SK-N-SH treated with all-trans-retinoic acid at 6 μM for 48 hours (cell line): Measurements from ENCODE around the gene EIF4EBP2.

ENCODE experiments used
- ATAC-seq: fragments of 200-7000 bp; cut with Tn5 transposase; 3 replicates; pipeline ENCODE4 v1.9.1; 2020; ENCODE audit warnings: mild to moderate bottlenecking, moderate library complexity
- ARNTL ChIP-seq: fragments of 450-650 bp; formaldehyde crosslinking; IDR thresholded peaks from 2 replicates; pipeline ENCODE4 v1.5.0; 2020; ENCODE audit warnings: low read depth, mild to moderate bottlenecking, moderate library complexity, borderline replicate concordance
- BACH2 ChIP-seq: fragments of 250-450 bp; sonication (Bioruptor Pico); IDR thresholded peaks from 2 replicates; pipeline ENCODE4 v1.9.0; 2021; ENCODE audit warnings: mild to moderate bottlenecking, borderline replicate concordance
- CREB5 ChIP-seq: fragments of 250-450 bp; sonication (Bioruptor Pico); IDR thresholded peaks from 2 replicates; pipeline ENCODE4 v1.5.1; 2020; ENCODE audit warnings: low read depth, mild to moderate bottlenecking, moderate library complexity
- CSDC2 ChIP-seq: fragments of 250-450 bp; sonication (Bioruptor Pico); IDR thresholded peaks from 2 replicates; pipeline ENCODE4 v1.5.0; 2020; ENCODE audit warnings: mild to moderate bottlenecking, moderate library complexity
- CSRNP3 ChIP-seq: fragments of 250-450 bp; sonication (Bioruptor Pico); IDR thresholded peaks from 2 replicates; pipeline ENCODE4 v1.5.1; 2021; ENCODE audit warnings: mild to moderate bottlenecking, moderate library complexity
- ESRRG ChIP-seq: fragments of 250-450 bp; sonication (Bioruptor Pico); IDR thresholded peaks from 2 replicates; pipeline ENCODE4 v1.6.1; 2021; ENCODE audit warnings: mild to moderate bottlenecking
- GLIS3 ChIP-seq: fragments of 250-450 bp; sonication (Bioruptor Pico); IDR thresholded peaks from 2 replicates; pipeline ENCODE4 v1.5.0; 2020; ENCODE audit warnings: mild to moderate bottlenecking, moderate library complexity
- ISL1 ChIP-seq: fragments of 250-450 bp; sonication (Bioruptor Pico); IDR thresholded peaks from 2 replicates; pipeline ENCODE4 v2.1.2; 2022; ENCODE audit warnings: mild to moderate bottlenecking, moderate library complexity
- POU6F1 ChIP-seq: fragments of 250-450 bp; sonication (Bioruptor Pico); IDR thresholded peaks from 2 replicates; pipeline ENCODE4 v1.8.0; 2021; ENCODE audit warnings: low read depth, mild to moderate bottlenecking, moderate library complexity, borderline replicate concordance
- PPARA ChIP-seq: fragments of 250-450 bp; sonication (Bioruptor Pico); IDR thresholded peaks from 2 replicates; pipeline ENCODE4 v1.5.0; 2020; ENCODE audit warnings: mild to moderate bottlenecking, borderline replicate concordance
- RARB ChIP-seq: fragments of 250-450 bp; sonication (Bioruptor Pico); IDR thresholded peaks from 2 replicates; pipeline ENCODE4 v1.8.0; 2021; ENCODE audit warnings: mild to moderate bottlenecking, moderate library complexity
- SNAI2 ChIP-seq: fragments of 250-450 bp; sonication (Bioruptor Pico); IDR thresholded peaks from 2 replicates; pipeline ENCODE4 v1.5.0; 2020; ENCODE audit warnings: mild to moderate bottlenecking, moderate library complexity
- TCF4 ChIP-seq: fragments of 250-450 bp; sonication (Bioruptor Pico); IDR thresholded peaks from 2 replicates; pipeline ENCODE4 v1.8.0; 2021; ENCODE audit warnings: mild to moderate bottlenecking, moderate library complexity, borderline replicate concordance
- TOX ChIP-seq: fragments of 250-450 bp; sonication (Bioruptor Pico); IDR thresholded peaks from 2 replicates; pipeline ENCODE4 v1.8.0; 2021; ENCODE audit warnings: mild to moderate bottlenecking, moderate library complexity, borderline replicate concordance
- TSHZ2 ChIP-seq: fragments of 250-450 bp; sonication (Bioruptor Pico); IDR thresholded peaks from 2 replicates; pipeline ENCODE4 v1.5.0; 2020; ENCODE audit warnings: mild to moderate bottlenecking, moderate library complexity
- ZC3H10 ChIP-seq: fragments of 250-450 bp; sonication (Bioruptor Pico); IDR thresholded peaks from 2 replicates; pipeline ENCODE4 v1.5.1; 2021; ENCODE audit warnings: mild to moderate bottlenecking, moderate library complexity
- ZFP3 ChIP-seq: fragments of 250-450 bp; sonication (Bioruptor Pico); IDR thresholded peaks from 2 replicates; pipeline ENCODE4 v1.5.0; 2020; ENCODE audit warnings: mild to moderate bottlenecking, moderate library complexity
- ZFP30 ChIP-seq: fragments of 450-650 bp; formaldehyde crosslinking; IDR thresholded peaks from 2 replicates; pipeline ENCODE4 v1.5.0; 2022; ENCODE audit warnings: mild to moderate bottlenecking, moderate library complexity
- ZNF70 ChIP-seq: fragments of 450-650 bp; formaldehyde crosslinking; IDR thresholded peaks from 2 replicates; pipeline ENCODE4 v1.5.0; 2020; ENCODE audit warnings: mild to moderate bottlenecking, moderate library complexity
- ZNF8 ChIP-seq: fragments of 450-650 bp; formaldehyde crosslinking; IDR thresholded peaks from 2 replicates; pipeline ENCODE4 v1.5.0; 2020; ENCODE audit warnings: mild to moderate bottlenecking, moderate library complexity

EIF4EBP2 gene

GRCh38 chr10:70465832-70466231 lies 61.9 kb downstream of the EIF4EBP2 start:
- no peak for TF ChIP-seq GLIS3 (CRISPR knock-in tag)
- no peak for TF ChIP-seq ISL1
- no peak for TF ChIP-seq SNAI2 (CRISPR knock-in tag)
- no peak for TF ChIP-seq ZFP30 (CRISPR knock-in tag)
- TF ChIP-seq ZNF70, result no peak
- no peak for TF ChIP-seq PPARA (CRISPR knock-in tag)
- TF ChIP-seq ARNTL (CRISPR knock-in tag), result no peak
- TF ChIP-seq ESRRG (CRISPR knock-in tag), result no peak
- TF ChIP-seq ZFP3 (CRISPR knock-in tag), result no peak
- TF ChIP-seq CSDC2 (CRISPR knock-in tag), result no peak
- no peak for ATAC-seq

- ATAC-seq, result no peak
- TF ChIP-seq ARNTL (CRISPR knock-in tag) (no peak), GLIS3 (CRISPR knock-in tag) (no peak), SNAI2 (CRISPR knock-in tag) (no peak), TCF4 (CRISPR knock-in tag) (no peak), ISL1 (no peak), CSDC2 (CRISPR knock-in tag) (no peak), ZC3H10 (no peak)
Measured at GRCh38 chr10:70466951-70467350, 63.0 kb downstream of the EIF4EBP2 start.

- TF ChIP-seq ISL1 (no peak), ZNF8 (CRISPR knock-in tag) (no peak), CREB5 (CRISPR knock-in tag) (no peak), BACH2 (no peak), TSHZ2 (no peak), TOX (CRISPR knock-in tag) (no peak), CSDC2 (CRISPR knock-in tag) (no peak), GLIS3 (CRISPR knock-in tag) (no peak), ZFP30 (CRISPR knock-in tag) (no peak), CSRNP3 (CRISPR knock-in tag) (no peak), TCF4 (CRISPR knock-in tag) (no peak), ARNTL (CRISPR knock-in tag) (no peak), RARB (no peak), POU6F1 (CRISPR knock-in tag) (no peak)
- TF ChIP-seq, all 23 proteins: peak for 0
- ATAC-seq, result no peak
Measured at GRCh38 chr10:70472799-70473454, 69.0 kb downstream of the EIF4EBP2 start.

GRCh38 chr10:70474780-70475179 lies 70.8 kb downstream of the EIF4EBP2 start:
- TF ChIP-seq ZFP30 (CRISPR knock-in tag) (no peak), ESRRG (CRISPR knock-in tag) (no peak), CREB5 (CRISPR knock-in tag) (no peak), ZNF70 (no peak), BACH2 (no peak), PPARA (CRISPR knock-in tag) (no peak), SNAI2 (CRISPR knock-in tag) (no peak), ZC3H10 (no peak), CSRNP3 (CRISPR knock-in tag) (no peak)
- ATAC-seq, result no peak
